NCI-H774 (cell line): ENCODE data around the gene SHKBP1.
"Not testable (repeated sequence)": the region's sequence is repeated elsewhere in the genome, so short reads cannot be mapped to it uniquely, and the experiment has no call there.

ENCODE experiments used
- DNase-seq: peaks from one replicate; lab custom pipeline; 2025; lab: John Stamatoyannopoulos, UW

The SHKBP1 gene

DNA sequence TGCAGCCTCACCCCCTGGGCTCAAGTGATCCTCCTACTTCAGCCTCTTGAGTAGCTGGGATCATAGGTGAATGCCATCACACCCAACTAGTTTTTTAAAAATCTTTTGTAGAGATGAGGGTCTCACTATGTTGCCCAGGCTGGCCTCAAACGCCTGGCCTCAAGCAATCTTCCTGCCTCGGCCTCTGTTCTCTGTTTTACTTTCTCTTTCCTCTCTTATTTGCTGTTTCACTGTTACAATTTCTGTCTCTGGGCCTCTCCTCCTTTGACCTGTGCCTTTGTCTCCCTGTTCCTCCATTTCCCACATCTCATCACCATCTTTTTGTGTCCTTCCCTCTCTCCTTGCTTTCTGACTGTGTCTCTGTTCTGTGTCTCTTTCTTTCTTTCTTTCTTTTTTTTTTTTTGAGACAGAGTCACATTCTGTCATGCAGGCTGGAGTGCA is 9.3 kb downstream of the SHKBP1 start:
- no peak for DNase-seq

DNA sequence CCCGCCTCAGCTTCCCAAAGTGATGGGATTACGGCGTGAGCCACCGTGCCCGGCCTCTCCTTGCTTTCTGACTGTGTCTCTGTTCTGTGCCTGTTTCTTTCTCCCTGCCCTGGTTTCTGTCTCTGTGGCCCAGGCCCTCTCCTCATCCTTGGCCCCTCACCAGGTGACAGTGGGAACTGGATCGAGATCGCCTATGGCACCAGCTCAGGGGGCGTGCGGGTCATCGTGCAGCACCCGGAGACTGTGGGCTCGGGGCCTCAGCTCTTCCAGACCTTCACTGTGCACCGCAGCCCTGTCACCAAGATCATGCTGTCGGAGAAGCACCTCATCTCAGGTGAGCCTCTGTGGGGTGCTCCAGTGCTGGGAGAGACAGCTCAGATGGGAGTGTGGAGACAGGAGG is 9.9 kb downstream of the SHKBP1 start:
- DNase-seq, result no peak

DNA sequence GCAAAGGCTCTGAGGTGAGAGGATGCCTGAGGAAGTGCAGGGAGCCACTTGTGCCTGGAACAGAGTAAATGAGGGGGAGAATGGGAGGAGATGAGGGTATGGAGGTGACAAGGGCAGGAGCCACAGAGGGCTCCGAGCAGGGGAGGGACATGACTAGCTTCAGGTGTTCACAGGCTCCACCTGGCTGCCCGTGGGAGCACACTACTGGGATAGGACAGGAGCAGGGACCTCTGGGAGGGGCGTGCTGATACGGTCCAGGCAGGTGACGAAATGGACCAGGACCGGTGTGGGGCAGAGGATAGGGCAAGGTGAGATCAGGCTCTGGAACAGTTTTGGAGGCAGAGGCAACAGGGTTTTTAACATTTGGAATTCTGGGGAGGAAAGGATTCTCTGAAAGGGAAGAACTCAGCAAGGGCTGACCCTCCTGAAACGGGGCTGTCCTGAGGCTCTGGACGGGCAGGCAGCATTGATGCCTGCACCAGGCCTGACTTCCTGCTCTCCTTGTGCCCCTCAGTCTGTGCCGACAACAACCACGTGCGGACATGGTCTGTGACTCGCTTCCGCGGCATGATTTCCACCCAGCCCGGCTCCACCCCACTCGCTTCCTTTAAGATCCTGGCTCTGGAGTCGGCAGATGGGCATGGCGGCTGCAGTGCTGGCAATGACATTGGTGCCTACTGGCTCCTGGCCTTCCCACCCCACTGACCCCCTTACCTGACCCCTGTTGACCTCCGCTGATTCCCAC is 11.6 kb downstream of the SHKBP1 start:
- no peak for DNase-seq

DNA sequence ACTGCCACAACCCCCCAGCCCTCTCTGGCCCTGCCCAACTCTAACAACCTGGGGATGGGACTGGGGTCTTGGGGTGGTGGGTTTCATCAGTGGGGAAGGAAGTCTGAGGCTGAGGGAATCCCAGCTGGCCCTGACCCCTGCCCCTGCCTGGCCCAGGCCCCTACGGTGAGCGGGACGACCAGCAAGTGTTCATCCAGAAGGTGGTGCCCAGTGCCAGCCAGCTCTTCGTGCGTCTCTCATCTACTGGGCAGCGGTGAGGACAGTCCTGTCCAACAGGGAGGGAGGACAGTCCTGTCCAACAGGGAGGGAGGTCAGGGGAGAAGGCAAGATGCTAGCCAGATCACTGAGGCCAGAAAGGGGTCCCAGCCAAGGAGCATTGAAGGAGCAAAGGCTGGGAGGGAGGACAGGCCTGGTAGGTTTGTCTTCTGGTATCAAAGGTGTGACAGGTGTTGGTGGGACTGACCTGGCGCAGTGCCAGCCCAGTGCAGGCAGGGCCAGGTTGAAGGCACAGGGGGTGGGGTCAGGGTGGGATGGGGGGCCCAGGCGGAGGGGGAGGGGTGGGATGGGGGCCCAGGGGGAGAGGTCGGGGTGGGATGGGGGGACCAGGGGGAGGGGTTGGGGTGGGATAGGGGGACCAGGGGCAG is 12.4 kb downstream of the SHKBP1 start:
- DNase-seq, result no peak

DNA sequence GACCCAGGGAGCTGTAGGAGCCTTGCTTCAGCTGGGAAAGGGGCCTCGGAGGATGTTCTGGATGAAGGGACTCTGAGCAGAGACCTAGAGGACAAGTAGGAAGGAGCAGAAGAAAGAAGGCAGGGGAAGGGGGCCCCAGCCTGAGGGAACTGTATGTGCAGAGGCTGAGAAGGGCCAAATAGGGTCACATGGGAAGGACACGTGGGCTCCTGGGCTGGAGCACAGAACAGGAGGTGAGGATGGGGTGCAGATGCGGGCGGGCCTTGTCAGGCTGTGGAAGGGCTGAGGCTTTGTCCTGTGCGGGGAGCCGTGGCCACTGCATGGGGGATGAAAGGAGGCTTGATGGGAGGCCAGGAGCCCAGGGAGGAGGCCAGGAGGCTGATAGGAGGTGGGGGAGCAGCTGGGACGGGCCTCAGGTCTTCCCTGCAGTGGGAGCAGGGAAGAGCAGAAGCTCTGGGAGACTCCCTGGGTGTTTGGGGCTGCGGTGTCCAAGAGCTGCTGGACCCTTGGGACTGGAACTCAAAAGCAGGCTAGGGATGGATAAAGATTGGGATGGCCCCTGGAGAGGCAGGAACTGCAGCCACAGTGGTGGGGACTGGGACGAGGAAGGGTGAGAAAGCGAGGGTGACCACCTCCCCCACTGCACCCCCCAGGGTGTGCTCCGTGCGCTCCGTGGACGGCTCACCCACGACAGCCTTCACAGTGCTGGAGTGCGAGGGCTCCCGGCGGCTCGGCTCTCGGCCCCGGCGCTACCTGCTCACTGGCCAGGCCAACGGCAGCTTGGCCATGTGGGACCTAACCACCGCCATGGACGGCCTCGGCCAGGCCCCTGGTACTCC is 13.1 kb downstream of the SHKBP1 start:
- no peak for DNase-seq

DNA sequence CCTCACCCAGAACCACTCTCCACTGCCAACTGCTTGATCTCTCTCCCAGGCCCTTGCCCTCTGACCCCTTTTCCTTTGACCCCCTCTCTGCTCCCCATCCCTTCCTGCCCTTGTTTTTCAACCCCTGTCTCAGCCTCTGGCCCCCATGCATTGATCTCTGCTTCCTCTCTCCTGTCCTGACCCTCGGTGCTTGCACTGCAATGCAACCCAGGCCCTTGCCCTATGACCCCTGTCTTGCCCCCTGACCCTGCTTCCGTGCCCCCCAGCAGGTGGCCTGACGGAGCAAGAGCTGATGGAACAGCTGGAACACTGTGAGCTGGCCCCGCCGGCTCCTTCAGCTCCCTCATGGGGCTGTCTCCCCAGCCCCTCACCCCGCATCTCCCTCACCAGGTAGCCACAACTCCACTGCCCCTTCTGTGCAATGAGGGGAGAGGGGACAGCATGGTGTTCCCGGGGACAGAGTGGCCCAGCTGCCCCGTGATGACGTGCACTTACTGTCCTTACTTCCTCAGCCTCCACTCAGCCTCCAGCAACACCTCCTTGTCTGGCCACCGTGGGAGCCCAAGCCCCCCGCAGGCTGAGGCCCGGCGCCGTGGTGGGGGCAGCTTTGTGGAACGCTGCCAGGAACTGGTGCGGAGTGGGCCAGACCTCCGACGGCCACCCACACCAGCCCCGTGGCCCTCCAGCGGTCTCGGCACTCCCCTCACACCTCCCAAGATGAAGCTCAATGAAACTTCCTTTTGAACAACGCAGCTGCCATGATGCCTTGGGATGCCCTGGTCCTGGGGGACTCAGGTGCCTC is 14.0 kb downstream of the SHKBP1 start:
- no peak for DNase-seq

DNA sequence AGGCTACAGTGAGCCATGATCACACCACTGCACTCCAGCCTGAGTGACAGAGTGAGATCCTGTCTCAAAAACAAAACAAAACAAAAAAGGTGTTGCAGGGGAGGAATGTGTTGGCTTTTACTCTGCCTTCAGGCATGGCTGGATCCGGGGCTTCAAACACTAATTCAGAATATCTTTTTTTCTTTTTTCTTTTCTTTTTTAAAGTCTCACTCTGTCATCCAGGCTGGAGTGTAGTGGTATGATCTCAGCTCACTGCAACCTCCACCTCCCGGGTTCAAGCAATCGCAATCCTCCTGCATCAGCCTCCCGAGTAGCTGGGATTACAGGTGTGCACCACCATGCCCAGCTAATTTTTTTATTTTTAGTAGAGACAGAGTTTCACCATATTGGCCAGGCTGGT is 15.1 kb downstream of the SHKBP1 start:
- DNase-seq, result not testable (repeated sequence)

DNA sequence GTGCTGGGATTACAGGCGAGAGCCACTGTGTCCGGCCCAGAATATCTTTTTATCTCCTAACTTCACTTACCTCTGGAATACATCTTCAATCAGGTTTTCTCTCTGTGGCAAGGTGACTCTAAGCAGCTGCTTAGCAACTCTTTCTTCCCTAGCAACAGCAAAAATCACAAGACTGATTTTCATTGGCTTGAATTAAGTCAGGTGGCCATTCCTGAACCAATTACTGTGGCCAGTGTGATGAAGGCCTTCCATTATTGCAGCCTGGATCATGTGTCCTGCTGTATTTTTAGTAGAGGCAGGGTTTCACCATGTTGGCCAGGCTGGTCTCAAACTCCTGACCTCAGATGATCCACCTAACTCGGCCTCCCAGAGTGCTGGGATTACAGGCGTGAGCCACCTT is 15.5 kb downstream of the SHKBP1 start:
- DNase-seq, result peak; percentile 65

DNA sequence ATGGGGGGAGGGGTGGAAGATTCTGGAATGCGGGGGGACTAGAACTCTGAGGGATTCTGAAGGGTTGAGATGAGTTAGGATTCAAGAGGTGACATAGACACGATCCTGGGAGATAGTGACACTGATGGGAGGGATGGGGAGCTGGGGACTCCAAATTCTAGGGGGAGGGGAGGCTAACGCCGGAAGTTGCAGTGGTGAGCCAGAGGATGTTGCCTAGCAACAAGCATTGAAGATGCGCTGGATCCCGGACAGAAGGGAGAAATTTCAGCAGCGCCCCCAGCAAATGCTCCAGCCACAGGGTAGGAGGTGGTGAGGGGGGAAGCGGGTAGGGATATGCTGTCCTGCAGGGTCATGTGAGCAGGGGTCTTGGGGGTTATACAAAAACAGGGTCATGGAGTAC is 17.6 kb downstream of the SHKBP1 start:
- no peak for DNase-seq

DNA sequence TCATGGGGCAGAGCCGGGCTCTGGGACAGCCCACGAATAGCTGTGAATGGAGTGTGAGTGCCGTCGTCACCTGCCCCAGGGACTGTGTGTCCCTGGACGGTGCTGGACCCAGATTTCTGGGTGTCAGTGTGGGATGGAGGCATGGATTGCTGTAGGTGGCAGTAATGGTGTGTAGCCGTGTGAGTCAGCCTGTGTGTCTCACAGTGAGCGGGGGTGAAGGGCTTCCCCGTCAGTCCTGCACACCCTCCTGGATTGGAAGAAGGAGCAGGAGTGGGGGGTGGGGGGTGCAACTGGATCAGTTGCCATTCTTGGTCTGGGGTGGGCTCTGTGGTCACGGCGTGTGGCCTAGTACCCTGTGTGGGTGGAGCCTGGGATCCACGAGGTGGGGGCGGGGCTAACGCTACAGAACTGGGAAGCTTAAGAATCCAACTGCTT is 18.0 kb downstream of the SHKBP1 start:
- no peak for DNase-seq

DNA sequence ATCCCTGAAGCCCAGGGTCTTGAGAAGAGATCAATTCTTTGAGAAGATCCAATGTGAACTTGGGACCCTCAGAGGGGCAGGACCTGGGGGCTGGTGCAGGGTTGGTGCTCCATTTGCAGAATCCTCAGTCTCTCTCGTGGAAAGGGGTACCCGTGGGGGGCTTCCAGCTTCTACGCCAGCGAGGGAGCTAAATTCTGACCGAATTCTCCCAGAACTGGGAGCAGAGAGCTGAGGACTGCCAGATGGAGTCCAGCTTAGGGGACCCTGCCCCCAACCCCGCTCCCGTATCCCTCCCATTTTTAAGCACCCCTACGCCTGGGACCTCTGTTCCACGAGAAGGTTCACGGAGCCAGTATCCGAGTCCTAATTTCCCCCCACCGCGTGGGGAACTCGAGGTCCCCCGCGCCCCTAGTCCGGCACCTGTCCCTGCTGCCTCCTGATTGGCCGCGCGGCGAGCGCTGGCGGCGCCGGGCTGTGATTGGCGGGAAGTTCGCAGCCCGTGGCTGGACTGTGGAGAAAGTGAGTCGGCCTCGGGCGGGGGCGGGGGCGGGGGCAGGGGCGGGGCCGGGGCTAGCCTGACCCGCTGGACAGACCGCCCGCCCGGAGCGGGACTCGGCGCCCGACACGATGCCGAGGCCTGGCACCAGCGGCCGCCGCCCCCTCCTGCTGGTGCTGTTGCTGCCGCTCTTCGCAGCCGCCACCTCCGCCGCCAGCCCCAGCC is 20.1 kb downstream of the SHKBP1 start:
- no peak for DNase-seq

DNA sequence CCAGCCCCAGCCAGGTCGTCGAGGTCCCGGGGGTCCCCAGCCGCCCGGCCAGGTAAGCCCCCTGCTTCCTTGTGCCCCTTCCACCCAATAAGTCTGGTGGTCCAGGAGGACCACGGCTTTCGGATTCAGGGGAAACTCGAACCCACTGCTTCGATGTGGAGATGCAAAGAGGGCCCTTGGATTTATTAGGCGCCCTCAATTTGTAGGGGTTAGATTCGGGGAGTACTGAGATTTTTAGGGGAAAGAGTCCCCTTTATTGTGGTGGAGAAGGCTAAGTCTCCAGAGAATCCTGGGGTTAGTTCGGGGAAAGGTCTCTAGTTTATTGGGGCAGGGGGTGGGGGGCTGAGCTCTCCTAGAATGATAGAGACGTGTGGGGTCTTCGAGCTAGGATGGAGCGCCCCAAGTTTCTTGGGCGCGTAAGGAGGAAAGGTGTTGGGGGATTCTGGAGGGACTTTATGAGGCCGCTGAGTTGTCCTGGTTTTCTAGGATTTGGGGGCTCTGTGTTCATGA is 20.7 kb downstream of the SHKBP1 start:
- DNase-seq, result no peak

DNA sequence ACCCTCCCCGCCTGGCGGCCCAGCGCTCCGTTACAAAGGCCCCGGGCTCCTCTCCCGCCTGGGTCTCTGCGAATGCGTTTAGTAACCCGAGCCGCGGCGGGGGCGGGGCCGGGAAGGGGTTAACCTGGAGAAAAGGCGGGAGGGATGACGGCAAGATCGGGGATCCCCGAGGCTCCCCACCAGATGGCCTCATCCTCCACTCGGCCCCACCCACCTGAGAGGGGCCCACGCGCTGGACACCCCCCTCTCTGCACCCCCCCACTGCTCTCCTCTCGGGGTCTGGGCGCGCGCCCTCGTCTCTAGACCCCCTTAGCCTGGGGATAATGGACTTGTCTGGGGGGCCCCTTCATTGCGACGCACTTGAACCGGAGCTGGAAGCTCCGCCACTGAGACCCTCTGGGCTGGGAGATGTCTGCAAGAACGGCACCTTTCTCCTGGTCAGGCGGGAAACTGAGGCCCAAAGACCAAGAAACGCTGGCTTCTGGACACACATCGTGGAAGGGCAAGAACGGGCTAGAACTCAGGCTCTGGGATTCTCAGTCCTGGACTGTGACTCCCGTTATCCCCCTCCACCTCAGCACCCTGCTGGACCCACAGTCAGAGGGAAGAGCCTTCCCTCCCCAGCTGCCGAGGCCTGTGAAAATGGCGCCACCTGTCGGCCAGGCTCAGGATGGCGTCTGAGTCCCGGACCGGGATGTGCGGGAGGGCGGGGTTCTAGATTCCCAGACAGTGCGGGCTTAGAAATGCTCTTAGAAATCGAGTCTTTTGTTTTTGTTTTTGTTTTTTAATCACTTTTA is 21.6 kb downstream of the SHKBP1 start:
- DNase-seq, result peak; percentile 56

DNA sequence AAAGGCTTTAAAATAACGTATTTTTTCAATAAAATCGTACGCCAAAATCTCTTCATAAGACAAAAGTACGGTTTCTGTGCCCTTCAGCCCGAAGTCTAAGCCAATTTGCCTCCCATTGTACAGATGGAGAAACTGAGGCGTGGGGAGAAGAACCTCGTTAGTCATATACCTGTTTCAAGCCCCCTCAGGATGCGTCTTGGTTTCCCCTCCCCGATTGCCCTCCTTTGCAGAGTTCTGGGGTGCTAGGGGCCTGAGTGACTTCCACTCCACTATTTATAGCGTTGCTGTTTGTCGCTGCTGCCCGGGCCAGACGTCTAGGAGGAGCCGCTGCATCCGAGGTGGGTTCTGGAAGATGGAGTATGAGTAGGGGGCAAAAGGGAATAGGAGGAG is 22.2 kb downstream of the SHKBP1 start:
- no peak for DNase-seq

DNA sequence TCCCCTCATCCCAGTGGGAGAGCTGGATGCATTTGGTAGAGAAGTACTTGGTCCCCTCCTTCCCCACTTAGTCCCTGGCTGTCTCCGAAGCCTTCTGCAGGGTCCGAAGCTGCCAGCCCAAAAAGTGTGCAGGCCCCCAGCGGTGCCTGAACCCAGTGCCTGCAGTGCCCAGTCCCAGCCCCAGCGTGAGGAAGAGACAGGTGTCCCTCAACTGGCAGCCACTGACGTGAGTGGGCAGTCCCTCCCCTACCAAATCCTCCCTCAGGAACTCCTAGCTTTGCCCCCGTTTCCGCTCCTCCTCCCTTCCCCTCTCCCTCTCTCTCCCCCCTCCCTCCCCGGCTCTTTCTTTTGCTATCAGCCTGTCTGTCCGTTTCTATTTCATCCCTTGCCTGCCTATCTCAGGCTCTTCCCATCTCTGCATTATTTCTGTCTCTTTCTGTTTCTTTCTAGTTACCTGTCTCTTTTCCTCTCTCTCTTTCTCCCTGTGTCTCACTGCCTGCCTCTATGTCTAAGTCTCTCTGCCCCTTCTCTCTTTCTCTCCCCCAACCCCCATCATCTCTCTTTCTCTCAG is 22.7 kb downstream of the SHKBP1 start:
- no peak for DNase-seq

DNA sequence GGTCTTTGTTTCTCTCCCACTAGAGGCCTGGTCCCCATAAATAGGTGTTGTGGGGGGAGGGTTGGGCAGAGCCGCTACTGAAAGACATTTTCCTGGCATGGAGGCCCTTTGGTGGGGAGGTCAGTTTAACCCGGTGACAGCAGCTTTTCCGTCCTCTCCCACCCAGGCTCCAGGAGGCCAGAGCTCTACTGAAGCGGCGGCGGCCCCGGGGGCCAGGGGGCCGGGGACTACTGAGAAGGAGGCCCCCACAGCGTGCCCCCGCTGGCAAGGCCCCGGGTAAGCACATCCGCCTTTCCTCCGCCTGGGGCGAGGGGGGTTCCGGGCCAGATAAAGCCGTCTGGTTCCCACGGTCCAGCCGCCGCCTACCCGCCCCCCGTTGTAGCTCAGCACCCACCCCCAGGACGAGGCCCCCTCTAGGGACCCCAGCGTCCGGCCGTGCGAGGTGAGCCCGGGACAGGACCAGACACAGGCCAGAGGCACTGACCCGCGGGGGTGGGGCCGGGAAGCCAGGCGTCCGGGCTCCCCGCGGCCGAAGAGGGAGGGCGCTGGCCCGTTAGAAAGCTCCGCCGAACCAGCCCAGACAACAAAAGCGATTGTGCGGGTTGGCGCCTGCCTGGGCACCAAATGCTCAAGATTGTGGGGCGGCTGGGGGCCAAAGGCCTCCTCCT is 23.4 kb downstream of the SHKBP1 start:
- DNase-seq, result no peak

DNA sequence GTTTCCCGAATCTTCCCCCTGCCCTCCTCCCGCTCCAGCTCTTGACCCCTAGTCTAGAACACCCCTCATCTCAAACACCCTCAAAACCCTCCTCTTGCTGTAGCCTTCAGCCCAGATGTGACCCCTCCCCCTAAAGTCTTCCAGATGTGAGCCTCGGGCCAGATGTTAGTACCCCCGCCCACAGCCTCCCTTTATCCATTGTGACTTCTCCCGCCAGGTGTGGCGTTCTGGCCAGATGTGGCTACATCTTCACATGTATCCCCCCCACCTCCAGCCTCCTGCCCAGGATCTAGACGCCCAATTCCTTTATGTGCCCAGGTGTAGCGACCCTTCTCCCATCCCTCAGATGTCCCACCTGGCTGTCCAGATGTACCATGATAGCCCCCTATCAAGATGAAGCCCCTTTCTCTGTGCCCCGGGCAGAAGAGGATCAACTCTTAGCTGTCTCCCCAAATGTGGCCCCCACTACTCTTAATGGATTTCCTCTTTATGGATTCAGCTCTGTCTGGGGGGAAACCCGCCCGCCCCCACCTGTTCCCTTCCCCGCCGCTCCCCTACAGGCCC is 24.0 kb downstream of the SHKBP1 start:
- DNase-seq, result no peak

DNA sequence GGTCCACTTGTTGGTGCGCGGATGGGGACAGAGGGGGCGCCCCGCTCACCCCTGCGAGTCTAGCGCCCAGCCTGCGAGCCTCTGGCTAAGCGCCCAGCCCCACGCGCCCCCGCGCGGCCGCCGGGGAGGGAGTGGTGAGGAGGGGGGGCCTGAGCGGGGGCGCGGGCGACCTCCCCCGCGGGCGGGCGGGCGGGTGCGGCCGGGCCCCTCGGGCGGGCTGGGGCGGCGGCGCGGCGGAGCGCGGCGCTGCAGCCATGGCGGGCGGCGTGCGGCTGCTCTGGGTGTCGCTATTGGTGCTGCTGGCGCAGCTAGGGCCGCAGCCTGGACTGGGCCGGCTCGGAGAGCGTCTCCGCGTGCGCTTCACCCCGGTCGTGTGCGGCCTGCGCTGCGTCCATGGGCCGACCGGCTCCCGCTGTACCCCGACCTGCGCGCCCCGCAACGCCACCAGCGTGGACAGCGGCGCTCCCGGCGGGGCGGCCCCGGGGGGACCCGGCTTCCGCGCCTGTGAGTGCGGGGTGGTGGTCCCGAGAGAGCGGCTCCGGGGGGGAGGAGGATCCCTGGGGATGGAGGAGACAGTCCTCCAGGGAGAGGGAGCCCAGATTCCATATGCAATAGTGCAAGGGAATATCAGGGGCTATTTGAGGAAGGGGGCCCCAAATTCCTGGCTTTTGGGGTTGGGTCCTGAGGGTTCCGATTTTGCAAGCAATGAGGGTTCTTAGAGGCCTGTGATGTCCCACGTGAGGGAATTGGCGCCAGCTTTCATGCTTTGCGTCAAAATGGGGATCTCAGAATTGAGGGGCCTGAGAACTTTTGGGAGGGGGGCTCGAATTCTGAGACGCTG is 24.7 kb downstream of the SHKBP1 start, which contains the start of gene LTBP4:
Gene LTBP4, plus strand, starts transcription at position 236 of the 841 bp plus-strand sequence. Its CDS starts 19 bp downstream, at position 255.
- no peak for DNase-seq
